Right lobe of liver (tissue), 4 donors: ENCODE measurements around the gene WDHD1.

Source experiments
- POLR2A ChIP-seq: fragments of 450-650 bp; IDR thresholded peaks from one replicate; pipeline ENCODE4 v1.6.1; 2017; ENCODE audit warnings: antibody characterized with exemption, mild to moderate bottlenecking
- TF ChIP-seq, protein P1 (sequence below), 4 donors: fragments of 200-600 bp in 3 of 4; fragments of 450-650 bp in 1 of 4; IDR thresholded peaks; one replicate each; pipeline versions ENCODE4 v1.5.1 to v1.8.0; 2016 to 2022; ENCODE audit warnings: antibody characterized with exemption in 4 of 4, mild to moderate bottlenecking in 2 of 4
- donor health status: DM: no; HTN: no; CAD: no.
- donor health status: DM: no; HTN: no; CAD: no.
- donor health status: DM: no; HTN: yes; CAD: no.

DNA sequence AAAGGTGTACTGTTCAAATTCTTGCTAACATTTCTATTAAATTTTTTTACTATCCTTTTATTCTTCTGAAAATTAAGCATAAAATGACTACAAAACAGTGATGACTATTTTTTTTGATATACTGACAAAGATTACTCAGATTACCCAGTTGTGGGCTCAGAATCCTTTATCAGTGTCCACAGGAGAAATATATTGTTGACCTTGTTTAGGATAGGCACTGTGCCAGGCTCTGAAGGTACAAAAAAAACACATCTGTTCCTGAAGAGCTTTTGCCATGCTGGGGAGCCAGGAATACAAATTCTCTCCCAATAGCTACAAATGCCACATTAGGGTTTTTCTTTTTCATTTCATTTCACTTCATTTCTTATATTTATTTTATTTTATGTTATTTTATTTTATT, 97.3 kb downstream of the WDHD1 start:
- TF ChIP-seq, protein P1, sequence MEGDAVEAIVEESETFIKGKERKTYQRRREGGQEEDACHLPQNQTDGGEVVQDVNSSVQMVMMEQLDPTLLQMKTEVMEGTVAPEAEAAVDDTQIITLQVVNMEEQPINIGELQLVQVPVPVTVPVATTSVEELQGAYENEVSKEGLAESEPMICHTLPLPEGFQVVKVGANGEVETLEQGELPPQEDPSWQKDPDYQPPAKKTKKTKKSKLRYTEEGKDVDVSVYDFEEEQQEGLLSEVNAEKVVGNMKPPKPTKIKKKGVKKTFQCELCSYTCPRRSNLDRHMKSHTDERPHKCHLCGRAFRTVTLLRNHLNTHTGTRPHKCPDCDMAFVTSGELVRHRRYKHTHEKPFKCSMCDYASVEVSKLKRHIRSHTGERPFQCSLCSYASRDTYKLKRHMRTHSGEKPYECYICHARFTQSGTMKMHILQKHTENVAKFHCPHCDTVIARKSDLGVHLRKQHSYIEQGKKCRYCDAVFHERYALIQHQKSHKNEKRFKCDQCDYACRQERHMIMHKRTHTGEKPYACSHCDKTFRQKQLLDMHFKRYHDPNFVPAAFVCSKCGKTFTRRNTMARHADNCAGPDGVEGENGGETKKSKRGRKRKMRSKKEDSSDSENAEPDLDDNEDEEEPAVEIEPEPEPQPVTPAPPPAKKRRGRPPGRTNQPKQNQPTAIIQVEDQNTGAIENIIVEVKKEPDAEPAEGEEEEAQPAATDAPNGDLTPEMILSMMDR (IDR thresholded peaks at IDR 0.05): no peak
- TF ChIP-seq POLR2A: no peak
